Bronchial epithelial cell (primary cell): Measurements from ENCODE around the gene MRPL9. TPM values are rescaled to one million over a fixed set of nuclear protein-coding genes. Genes with fewer than 3 reads are reported as not detected.
A peak's percentile ranks its signal among the peaks of the same experiment; 100 is the strongest.

Experiments
- DNase-seq: peaks from one replicate; pipeline ENCODE4 v3.0.0-alpha.2; 2010; ENCODE audit warnings: low read depth
- FAIRE-seq: peaks from 2 replicates; lab custom pipeline; 2011; peaks lifted over from hg19 to GRCh38; lab: Jason Lieb, UNC
- H3K27me3 ChIP-seq: 2 replicates; pipeline ENCODE4 v1.5.1; 2011; ENCODE audit warnings: low read length; ENCODE audit not compliant: control insufficient read depth, insufficient read depth
- H3K36me3 ChIP-seq: 2 replicates; pipeline ENCODE4 v1.5.1; 2011; ENCODE audit warnings: low read length; ENCODE audit not compliant: control insufficient read depth, insufficient read depth
- H3K4me3 ChIP-seq: 2 replicates; pipeline ENCODE4 v1.5.1; 2011; ENCODE audit warnings: mild to moderate bottlenecking, low read depth, low read length, control low read depth
- CTCF ChIP-seq: IDR thresholded peaks from 2 replicates; pipeline ENCODE4 v1.5.1; 2011; ENCODE audit warnings: mild to moderate bottlenecking, moderate library complexity, low read length, control low read depth, inconsistent platforms; ENCODE audit not compliant: insufficient read depth, severe bottlenecking
- total RNA-seq: library from RNA; depleted of rRNA; stranded (reverse); fragments of >200 nt; gene quantifications from 2 replicates; pipeline ENCODE4 v1.2.1, GENCODE V29; 2014

The MRPL9 gene
- total RNA-seq, 1 donor from 2014 or later, result 83.2 TPM

GRCh38 chr1:151714820-151715725 lies 48.2 kb downstream of the MRPL9 start:
- FAIRE-seq (no peak), DNase-seq (no peak)
- no peak for TF ChIP-seq CTCF
- peaks cover 26% of the 10 kb centered on the region for H3K27me3 ChIP-seq
- no peaks in the 10 kb centered on the region for H3K36me3 ChIP-seq
- no peak overlapping the region for H3K4me3 ChIP-seq

DNA sequence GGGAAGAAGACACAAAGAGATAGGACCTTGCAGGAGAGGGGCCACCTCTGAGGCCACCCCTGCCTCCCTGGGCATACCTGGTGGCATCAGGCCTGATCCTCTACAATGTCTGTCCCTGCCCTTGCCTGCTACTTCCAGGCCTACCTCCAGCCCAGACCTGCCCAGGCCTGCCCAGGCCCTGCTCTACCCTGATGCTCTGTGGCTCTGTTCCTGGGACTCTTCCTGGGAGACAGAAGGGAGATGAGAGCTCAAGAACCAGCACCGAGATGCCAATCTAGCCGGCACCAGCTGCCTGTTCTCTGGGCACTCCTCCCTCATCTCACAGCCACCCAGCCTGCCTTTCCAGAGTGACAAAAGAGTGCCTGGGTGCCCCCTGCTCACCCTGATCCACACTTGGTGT lies 49.4 kb downstream of the MRPL9 start:
- H3K27me3 ChIP-seq, result peaks cover 21% of the 10 kb centered on the region
- H3K4me3 ChIP-seq, result no peak overlapping the region
- no peak for FAIRE-seq
- peak; percentile 65 for DNase-seq
- TF ChIP-seq CTCF, result no peak
- H3K36me3 ChIP-seq, result no peaks in the 10 kb centered on the region

- DNase-seq, result no peak
- no peaks in the 10 kb centered on the region for H3K36me3 ChIP-seq
- no peak for TF ChIP-seq CTCF
- H3K4me3 ChIP-seq, result no peak overlapping the region
- peaks cover 15% of the 10 kb centered on the region for H3K27me3 ChIP-seq
- no peak for FAIRE-seq
Measured at GRCh38 chr1:151713044-151713443, 50.3 kb downstream of the MRPL9 start.

- peaks cover 9% of the 10 kb centered on the region for H3K27me3 ChIP-seq
- no peaks in the 10 kb centered on the region for H3K36me3 ChIP-seq
- no peak for TF ChIP-seq CTCF
- FAIRE-seq (no peak), DNase-seq (no peak)
- no peak overlapping the region for H3K4me3 ChIP-seq
Measured at GRCh38 chr1:151711951-151712350, 51.3 kb downstream of the MRPL9 start.

GRCh38 chr1:151711044-151711800 lies 52.1 kb downstream of the MRPL9 start:
- no peak overlapping the region for H3K4me3 ChIP-seq
- peaks cover 8% of the 10 kb centered on the region for H3K27me3 ChIP-seq
- DNase-seq (no peak), FAIRE-seq (no peak)
- H3K36me3 ChIP-seq, result no peaks in the 10 kb centered on the region
- no peak for TF ChIP-seq CTCF
